Measurements from ENCODE around the gene MYO5A. TPM values are rescaled to one million over a fixed set of nuclear protein-coding genes. Genes with fewer than 3 reads are reported as not detected.

MYO5A gene
- total and polyA plus RNA-seq, 2 donors (not counting 3 experiments of a cell fraction or from before 2014, with no cell fraction given) = 31.9 to 91.9 TPM

DNA sequence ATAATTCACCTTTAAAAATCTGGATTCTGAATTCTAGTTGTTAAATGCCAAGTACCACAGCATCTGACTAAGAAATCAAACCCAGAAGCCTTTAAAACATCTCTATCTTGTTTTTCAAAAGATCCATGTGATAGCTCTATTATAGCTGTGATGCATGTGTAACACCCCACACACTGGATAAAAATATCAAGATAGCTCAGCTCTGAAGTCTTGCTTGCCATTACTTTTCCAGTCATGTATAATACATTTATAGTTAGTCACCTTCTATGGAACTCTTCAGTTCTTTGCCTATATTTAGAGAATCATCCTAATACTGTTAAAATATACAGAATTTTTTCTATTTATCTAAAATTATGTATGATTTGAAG is 28.6 kb upstream of the MYO5A start:
- Histone ChIP-seq H3K27me3 (ENCODE audit: control insufficient read depth in 2 of 2, insufficient read depth in 2 of 2, low read length in 2 of 2) (no peaks in the 10 kb centered on the region), H2AFZ (ENCODE audit: low read depth, low read length) (no peak overlapping the region), H3K9me1 (replicated peaks; ENCODE audit: control insufficient read depth, extremely low read depth, insufficient read depth, low read length) (peaks cover 5% of the 10 kb centered on the region), H3K4me2 (ENCODE audit: insufficient read depth, low read length) (no peak overlapping the region), H3K36me3 (ENCODE audit: control insufficient read depth in 2 of 2, extremely low read depth in 1 of 2, insufficient read depth in 2 of 2, low read length in 2 of 2) (peaks cover 0 to 16% of the 10 kb centered on the region in 2 experiments), H4K20me1 (replicated peaks; ENCODE audit: control insufficient read depth, extremely low read depth, insufficient read depth, low read length) (peaks cover 9% of the 10 kb centered on the region), H3K4me3 (replicated peaks in 1 of 3; ENCODE audit: insufficient read depth in 1 of 3, low read depth in 1 of 3, low read length in 3 of 3) (no peak overlapping the region), H3K4me1 (ENCODE audit: control insufficient read depth, extremely low read depth, insufficient read depth, low read length) (peaks cover 2% of the 10 kb centered on the region), H3K9ac (replicated peaks; ENCODE audit: extremely low read depth, insufficient read depth, low read length) (no peak overlapping the region), H3K27ac (ENCODE audit: insufficient read depth, low read depth, low read length) (no peak overlapping the region), H3K9me3 (replicated peaks; ENCODE audit: control insufficient read depth, insufficient read depth, low read length) (no peaks in the 10 kb centered on the region), H3K79me2 (ENCODE audit: control insufficient read depth, insufficient read depth, low read length) (peaks cover 84% of the 10 kb centered on the region)
- no TSS peak for BruUV-seq (replicated peaks)
- no peak for DNase-seq (ENCODE audit: low read depth, low spot score)
- CTCF ChIA-PET = interaction anchor here (1.0 to 1.3 kb wide), 2 partner anchors 8 to 11 kb away, joined by 3 read pairs; no protein-coding TSS in a partner anchor
- FAIRE-seq = no peak
- POLR2A ChIA-PET = no interaction called here
- dilution Hi-C loops (cut with MboI; ENCODE audit: extremely low pct_ligation_motif_present, low sequenced_read_pairs) = no loop called here
- intact Hi-C loops (cut with micrococcal nuclease) = no loop called here
- TF ChIP-seq POLR2A (IDR thresholded peaks at IDR 0.05; ENCODE audit: low read depth, low read length) (no peak), GATA2 (IDR thresholded peaks at IDR 0.05; ENCODE audit: insufficient read depth, insufficient read length, low read depth, low read length) (no peak), EZH2 (IDR thresholded peaks at IDR 0.05; ENCODE audit: borderline replicate concordance, low read depth, low read length, severe bottlenecking) (no peak), JUN (IDR thresholded peaks at IDR 0.05; ENCODE audit: borderline replicate concordance, insufficient read depth, insufficient read length, low read depth) (no peak)

DNA sequence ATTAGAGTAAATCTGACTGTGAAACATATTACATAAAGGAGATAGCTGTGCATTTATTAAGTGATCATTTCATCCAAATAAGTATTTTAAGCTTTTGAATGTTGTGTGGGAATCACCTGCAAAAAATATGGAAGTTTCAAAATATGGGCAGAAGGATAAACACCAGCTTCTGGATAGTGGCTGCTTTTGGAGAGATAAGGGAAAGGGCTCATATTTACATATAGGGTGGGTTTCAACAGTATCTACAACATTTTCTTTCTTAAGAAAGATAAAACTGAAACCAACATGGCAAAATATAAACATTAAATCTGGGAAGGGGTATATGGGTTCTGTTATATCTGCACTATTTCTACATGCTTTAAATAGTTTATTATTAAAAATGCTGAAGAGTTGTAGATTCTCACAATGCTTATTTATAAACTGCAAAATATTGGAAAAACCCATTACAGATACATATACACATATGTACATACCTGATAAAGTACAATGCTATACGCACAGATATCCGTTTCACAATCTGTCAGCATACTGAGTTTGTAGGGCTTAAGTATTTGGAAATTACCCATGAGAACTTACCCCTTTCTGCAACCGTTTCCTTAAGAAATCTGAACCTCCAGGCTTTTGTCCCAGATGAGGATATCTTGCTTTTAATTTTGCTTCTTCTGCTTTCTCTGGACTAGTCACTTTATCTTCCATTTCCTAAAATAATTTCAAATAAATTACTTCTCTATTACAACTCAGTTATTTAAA is 28.0 kb upstream of the MYO5A start:
- no peak overlapping the region for H2AFZ ChIP-seq (ENCODE audit: low read depth, low read length)
- dilution Hi-C loops (cut with MboI; ENCODE audit: extremely low pct_ligation_motif_present, low sequenced_read_pairs) (no loop called here), intact Hi-C loops (cut with micrococcal nuclease) (no loop called here)
- no peaks in the 10 kb centered on the region for H3K9me3 ChIP-seq (replicated peaks; ENCODE audit: control insufficient read depth, insufficient read depth, low read length)
- CTCF ChIA-PET = interaction anchor here (1.0 to 1.3 kb wide), 2 partner anchors 9 to 11 kb away, joined by 3 read pairs; no protein-coding TSS in a partner anchor
- H3K9ac ChIP-seq (replicated peaks; ENCODE audit: extremely low read depth, insufficient read depth, low read length) = no peak overlapping the region
- H3K27me3 ChIP-seq (ENCODE audit: control insufficient read depth in 2 of 2, insufficient read depth in 2 of 2, low read length in 2 of 2) = no peaks in the 10 kb centered on the region
- BruUV-seq (replicated peaks) = no TSS peak
- H3K79me2 ChIP-seq (ENCODE audit: control insufficient read depth, insufficient read depth, low read length) = peaks cover 81% of the 10 kb centered on the region
- peaks cover 5% of the 10 kb centered on the region for H3K9me1 ChIP-seq (replicated peaks; ENCODE audit: control insufficient read depth, extremely low read depth, insufficient read depth, low read length)
- H3K27ac ChIP-seq (ENCODE audit: insufficient read depth, low read depth, low read length) = no peak overlapping the region
- TF ChIP-seq, protein P1, sequence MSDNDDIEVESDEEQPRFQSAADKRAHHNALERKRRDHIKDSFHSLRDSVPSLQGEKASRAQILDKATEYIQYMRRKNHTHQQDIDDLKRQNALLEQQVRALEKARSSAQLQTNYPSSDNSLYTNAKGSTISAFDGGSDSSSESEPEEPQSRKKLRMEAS (IDR thresholded peaks at IDR 0.05; ENCODE audit: insufficient read depth, insufficient read length) = no peak
- TF ChIP-seq POLR2A (IDR thresholded peaks at IDR 0.05; ENCODE audit: low read depth, low read length) (no peak), EZH2 (IDR thresholded peaks at IDR 0.05; ENCODE audit: borderline replicate concordance, low read depth, low read length, severe bottlenecking) (no peak), FOS (IDR thresholded peaks at IDR 0.05; ENCODE audit: borderline replicate concordance, insufficient read depth, low read length) (no peak), POLR2AphosphoS5 (IDR thresholded peaks at IDR 0.05; ENCODE audit: insufficient read depth, low read depth, low read length) (no peak), MYC (IDR thresholded peaks at IDR 0.05; ENCODE audit: low read depth, low read length) (no peak), JUN (IDR thresholded peaks at IDR 0.05; ENCODE audit: borderline replicate concordance, insufficient read depth, insufficient read length, low read depth) (no peak), GATA2 (IDR thresholded peaks at IDR 0.05; ENCODE audit: insufficient read depth, insufficient read length, low read depth, low read length) (no peak)
- TF ChIP-seq, protein P2, sequence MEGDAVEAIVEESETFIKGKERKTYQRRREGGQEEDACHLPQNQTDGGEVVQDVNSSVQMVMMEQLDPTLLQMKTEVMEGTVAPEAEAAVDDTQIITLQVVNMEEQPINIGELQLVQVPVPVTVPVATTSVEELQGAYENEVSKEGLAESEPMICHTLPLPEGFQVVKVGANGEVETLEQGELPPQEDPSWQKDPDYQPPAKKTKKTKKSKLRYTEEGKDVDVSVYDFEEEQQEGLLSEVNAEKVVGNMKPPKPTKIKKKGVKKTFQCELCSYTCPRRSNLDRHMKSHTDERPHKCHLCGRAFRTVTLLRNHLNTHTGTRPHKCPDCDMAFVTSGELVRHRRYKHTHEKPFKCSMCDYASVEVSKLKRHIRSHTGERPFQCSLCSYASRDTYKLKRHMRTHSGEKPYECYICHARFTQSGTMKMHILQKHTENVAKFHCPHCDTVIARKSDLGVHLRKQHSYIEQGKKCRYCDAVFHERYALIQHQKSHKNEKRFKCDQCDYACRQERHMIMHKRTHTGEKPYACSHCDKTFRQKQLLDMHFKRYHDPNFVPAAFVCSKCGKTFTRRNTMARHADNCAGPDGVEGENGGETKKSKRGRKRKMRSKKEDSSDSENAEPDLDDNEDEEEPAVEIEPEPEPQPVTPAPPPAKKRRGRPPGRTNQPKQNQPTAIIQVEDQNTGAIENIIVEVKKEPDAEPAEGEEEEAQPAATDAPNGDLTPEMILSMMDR (IDR thresholded peaks at IDR 0.05; ENCODE audit: extremely low read depth in 1 of 2, insufficient read depth in 1 of 2, low read depth in 1 of 2, low read length in 2 of 2) = no peak
- H3K4me1 ChIP-seq (ENCODE audit: control insufficient read depth, extremely low read depth, insufficient read depth, low read length) = peaks cover 2% of the 10 kb centered on the region
- POLR2A ChIA-PET = no interaction called here
- H3K4me2 ChIP-seq (ENCODE audit: insufficient read depth, low read length) = no peak overlapping the region
- no peak overlapping the region for H3K4me3 ChIP-seq (replicated peaks in 1 of 3; ENCODE audit: insufficient read depth in 1 of 3, low read depth in 1 of 3, low read length in 3 of 3)
- H3K36me3 ChIP-seq (ENCODE audit: control insufficient read depth in 2 of 2, extremely low read depth in 1 of 2, insufficient read depth in 2 of 2, low read length in 2 of 2) = peaks cover 2 to 16% of the 10 kb centered on the region in 2 experiments
- FAIRE-seq = no peak
- H4K20me1 ChIP-seq (replicated peaks; ENCODE audit: control insufficient read depth, extremely low read depth, insufficient read depth, low read length) = peaks cover 9% of the 10 kb centered on the region
- DNase-seq (ENCODE audit: low read depth, low spot score) = no peak

Data from endothelial cell of umbilical vein (primary cell).